ENCODE data around the gene MXI1.
A peak's percentile ranks its signal among the peaks of the same experiment; 100 is the strongest.

Gene MXI1

DNA sequence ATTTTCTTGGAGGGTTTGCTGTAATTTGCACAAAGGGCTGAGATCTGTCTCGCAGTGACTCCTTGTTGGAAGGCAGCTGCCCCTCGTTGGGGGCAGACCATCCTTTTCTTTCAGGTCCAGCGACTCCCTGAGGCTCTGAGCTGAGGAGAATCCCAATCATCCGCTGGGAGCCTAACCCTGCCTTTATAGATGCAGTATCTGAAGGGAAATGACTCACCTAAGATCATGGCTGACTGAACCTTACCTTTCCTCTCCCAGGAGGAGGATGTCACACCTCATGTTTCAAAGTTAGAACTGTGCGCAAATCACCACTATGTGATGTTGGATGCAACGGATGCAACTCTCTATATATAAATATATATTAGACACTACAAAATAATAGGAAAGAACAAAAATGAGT is 36.4 kb upstream of the MXI1 start:
- no peak for TF ChIP-seq CTCF (conservative IDR thresholded peaks at IDR 0.05; ENCODE audit: low read depth)
- POLR2A ChIA-PET (ENCODE audit: low non-redundant PET), result no interaction called here
- CTCF ChIA-PET, result interaction anchor here (0.7 kb wide), 1 partner anchor 120 kb away, joined by 3 read pairs; no protein-coding TSS in a partner anchor
- no peak overlapping the region for H3K27ac ChIP-seq
- peak; percentile 69 for DNase-seq (ENCODE audit: low spot score)

GRCh38 chr10:110172155-110172554 is 35.2 kb upstream of the MXI1 start:
- ChIA-PET POLR2A (ENCODE audit: low non-redundant PET) (no interaction called here), CTCF (no interaction called here)
- TF ChIP-seq CTCF (conservative IDR thresholded peaks at IDR 0.05; ENCODE audit: low read depth), result no peak

DNA sequence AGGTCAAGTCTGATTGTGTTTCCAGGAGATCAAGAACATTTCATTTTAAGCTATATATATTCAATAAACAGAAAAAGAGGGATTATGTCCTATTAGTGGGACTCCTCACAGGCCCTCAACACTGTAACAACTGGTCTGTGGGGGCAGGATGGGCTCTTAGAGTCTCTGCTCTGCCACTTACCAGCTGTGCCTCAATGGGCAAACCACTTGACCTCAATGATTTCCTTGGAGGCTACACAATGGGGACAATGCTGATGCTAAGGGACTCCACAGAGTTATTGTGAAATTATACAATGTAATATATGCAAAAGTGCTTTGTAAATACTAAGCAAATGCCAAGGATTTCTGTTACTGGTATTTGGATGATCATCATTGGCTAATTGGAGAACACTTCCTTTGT is 33.2 kb upstream of the MXI1 start:
- POLR2A ChIA-PET (ENCODE audit: low non-redundant PET), result no interaction called here
- no peak for TF ChIP-seq CTCF (conservative IDR thresholded peaks at IDR 0.05; ENCODE audit: low read depth)
- no peak overlapping the region for H3K27ac ChIP-seq
- DNase-seq (ENCODE audit: low spot score), result no peak
- CTCF ChIA-PET, result interaction anchor here (0.7 kb wide), 1 partner anchor 86 kb away, joined by 3 read pairs; no protein-coding TSS in a partner anchor

More at GRCh38 chr10:110172155-110172554, 35.2 kb upstream of the MXI1 start:
- peak; percentile 44 for DNase-seq (ENCODE audit: low spot score)
- no peak overlapping the region for H3K27ac ChIP-seq

GRCh38 chr10:110174816-110175215 is 32.6 kb upstream of the MXI1 start:
- DNase-seq (ENCODE audit: low spot score), result no peak
- POLR2A ChIA-PET (ENCODE audit: low non-redundant PET), result no interaction called here
- no peak overlapping the region for H3K27ac ChIP-seq
- TF ChIP-seq CTCF (conservative IDR thresholded peaks at IDR 0.05; ENCODE audit: low read depth), result no peak
- CTCF ChIA-PET, result interaction anchor here (0.6 to 0.7 kb wide), 2 partner anchors 32 to 67 kb away, joined by 3 read pairs; no protein-coding TSS in a partner anchor

DNA sequence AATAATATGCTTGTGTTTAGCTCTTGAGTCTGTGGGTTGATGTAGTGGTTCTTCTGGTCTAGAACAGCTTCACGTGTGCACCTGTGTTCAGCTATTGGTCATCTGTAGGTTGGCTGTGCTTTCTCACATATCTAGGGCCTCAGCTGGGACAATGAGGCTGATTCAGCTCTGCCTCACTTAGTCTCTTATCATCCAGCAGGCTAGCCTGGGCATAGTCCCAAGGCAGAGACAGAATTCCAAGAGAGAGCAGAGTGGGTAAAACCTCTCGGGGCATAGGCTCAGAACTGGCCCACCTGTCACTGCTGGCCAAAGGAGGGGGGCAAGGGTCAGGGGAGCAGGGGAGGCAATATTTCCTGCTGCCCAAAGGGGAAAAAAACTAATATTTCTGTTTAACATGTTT is 32.0 kb upstream of the MXI1 start:
- no peak overlapping the region for H3K27ac ChIP-seq

GRCh38 chr10:110176141-110177030 is 31.0 kb upstream of the MXI1 start:
- no peak for DNase-seq (ENCODE audit: low spot score)
- POLR2A ChIA-PET (ENCODE audit: low non-redundant PET), result no interaction called here
- no peak for TF ChIP-seq CTCF (conservative IDR thresholded peaks at IDR 0.05; ENCODE audit: low read depth)
- CTCF ChIA-PET, result interaction anchor here (0.6 kb wide), 1 partner anchor 65 kb away, joined by 3 read pairs; no protein-coding TSS in a partner anchor
- no peak overlapping the region for H3K27ac ChIP-seq

More for the DNA sequence above, 32.0 kb upstream of the MXI1 start:
- DNase-seq (ENCODE audit: low spot score), result peak; percentile 32
- CTCF ChIA-PET, result interaction anchor here (0.6 to 0.7 kb wide), 2 partner anchors 31 to 66 kb away, joined by 3 read pairs; no protein-coding TSS in a partner anchor
- no peak for TF ChIP-seq CTCF (conservative IDR thresholded peaks at IDR 0.05; ENCODE audit: low read depth)
- POLR2A ChIA-PET (ENCODE audit: low non-redundant PET), result no interaction called here

Measured in RWPE1 (cell line).